ENCODE measurements around the gene AKAP13.

AKAP13 gene

GRCh38 chr15:85762039-85762755, 381.8 kb downstream of the AKAP13 start:
- DNase-seq = no peak

DNA sequence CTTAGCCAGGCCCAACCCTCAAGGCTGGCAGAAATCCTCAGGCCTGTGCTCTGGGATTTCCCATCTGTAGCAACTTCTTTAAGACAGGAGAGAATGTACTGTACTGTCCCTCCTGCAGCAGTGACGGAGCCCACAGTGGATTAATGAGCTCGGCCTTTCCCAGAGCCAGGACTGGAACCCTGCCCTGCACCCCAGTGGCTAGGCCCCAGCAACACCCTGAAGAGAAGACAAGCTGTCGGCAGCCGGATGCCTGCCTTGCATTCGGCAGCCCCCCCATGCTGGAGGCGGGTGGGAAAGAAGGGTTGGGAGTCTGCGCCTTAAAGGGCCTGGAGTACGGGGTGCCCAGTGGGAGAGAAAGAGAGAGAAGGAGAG, 382.3 kb downstream of the AKAP13 start:
- no peak for DNase-seq

GRCh38 chr15:85763157-85763556, 382.8 kb downstream of the AKAP13 start:
- no peak for DNase-seq

DNA sequence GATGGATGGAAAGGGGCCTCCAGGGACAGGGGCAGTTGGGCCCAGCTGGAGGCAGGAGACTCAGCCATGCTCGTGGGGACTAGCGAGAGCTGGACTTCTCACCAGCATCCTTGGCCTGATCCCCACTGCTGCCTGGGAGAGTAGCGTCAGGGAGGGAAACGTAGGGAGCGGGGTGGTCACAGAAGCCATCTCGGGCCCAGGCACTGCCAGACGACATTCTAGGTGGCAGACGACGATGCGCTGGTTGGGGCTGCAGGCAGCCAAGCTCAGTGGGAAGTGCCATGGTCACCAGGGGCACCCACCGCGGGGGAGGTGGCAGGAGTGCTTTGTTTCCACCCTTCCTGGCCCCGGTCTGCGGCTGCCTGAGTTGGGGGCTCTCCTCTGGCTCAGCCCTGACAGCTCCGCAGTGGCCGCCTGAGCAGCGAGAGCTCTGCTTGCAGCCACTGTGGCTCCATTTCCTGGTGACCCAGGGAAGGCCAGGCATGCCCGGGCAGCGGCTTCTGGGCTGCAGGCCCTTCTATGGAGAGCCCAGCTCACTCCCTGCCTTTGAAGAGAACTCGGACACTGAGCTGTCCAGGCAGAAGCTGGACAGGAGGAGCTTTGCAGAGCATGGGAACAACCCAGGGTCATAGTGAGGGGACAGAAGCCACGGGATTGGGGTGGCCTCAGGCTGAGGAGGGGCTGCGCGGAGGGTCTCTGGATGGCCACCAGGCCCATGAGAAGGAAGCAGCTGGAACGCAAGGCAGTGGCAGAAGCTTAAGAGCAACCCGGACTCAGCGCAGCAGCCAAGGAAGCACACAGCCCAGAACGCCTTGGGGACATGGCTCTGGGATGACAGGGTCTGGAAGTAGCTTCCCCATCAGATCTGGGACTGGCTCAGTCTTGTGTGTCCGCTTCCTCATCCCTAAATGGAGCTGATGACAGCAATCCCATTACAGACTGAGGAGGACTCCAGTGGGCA, 383.6 kb downstream of the AKAP13 start:
- DNase-seq = no peak

DNA sequence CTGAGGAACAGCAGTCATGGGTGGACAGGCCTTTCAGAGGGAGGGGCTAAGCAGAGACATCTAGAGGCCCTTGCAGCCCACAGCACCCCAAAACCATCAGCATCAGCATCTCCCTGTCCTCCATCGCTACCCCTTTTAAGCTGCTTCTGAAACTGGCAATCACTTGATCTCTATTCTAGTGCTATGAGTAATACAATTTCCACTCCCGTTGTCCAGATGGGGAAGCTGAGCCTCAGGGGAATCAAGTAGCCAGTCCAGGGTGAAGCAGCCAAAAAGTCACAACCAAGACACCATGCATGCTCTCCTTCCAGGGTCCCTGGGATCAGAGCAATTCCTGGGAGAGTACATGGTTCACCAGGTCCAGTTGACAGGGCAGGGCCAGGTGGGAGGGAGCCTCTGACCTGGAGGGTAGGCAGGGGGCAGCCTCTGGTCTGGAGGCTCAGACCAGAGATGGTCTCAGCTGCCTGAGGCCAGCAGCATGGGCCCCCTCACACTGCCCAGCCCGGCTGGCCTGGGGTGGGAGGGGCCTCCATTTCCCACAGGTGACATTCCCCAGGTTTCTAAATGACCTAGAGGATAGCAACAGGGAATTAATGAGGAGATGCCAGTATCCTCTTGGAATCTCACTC, 384.4 kb downstream of the AKAP13 start:
- DNase-seq = no peak

GRCh38 chr15:85766001-85766831, 385.8 kb downstream of the AKAP13 start:
- DNase-seq = no peak

- no peak for DNase-seq
Observed at GRCh38 chr15:85767785-85768529, 387.6 kb downstream of the AKAP13 start.

- no peak for DNase-seq
Observed at GRCh38 chr15:85768595-85769168, 388.3 kb downstream of the AKAP13 start.

- no peak for DNase-seq
Observed at GRCh38 chr15:85769182-85769900, 388.9 kb downstream of the AKAP13 start.

DNA sequence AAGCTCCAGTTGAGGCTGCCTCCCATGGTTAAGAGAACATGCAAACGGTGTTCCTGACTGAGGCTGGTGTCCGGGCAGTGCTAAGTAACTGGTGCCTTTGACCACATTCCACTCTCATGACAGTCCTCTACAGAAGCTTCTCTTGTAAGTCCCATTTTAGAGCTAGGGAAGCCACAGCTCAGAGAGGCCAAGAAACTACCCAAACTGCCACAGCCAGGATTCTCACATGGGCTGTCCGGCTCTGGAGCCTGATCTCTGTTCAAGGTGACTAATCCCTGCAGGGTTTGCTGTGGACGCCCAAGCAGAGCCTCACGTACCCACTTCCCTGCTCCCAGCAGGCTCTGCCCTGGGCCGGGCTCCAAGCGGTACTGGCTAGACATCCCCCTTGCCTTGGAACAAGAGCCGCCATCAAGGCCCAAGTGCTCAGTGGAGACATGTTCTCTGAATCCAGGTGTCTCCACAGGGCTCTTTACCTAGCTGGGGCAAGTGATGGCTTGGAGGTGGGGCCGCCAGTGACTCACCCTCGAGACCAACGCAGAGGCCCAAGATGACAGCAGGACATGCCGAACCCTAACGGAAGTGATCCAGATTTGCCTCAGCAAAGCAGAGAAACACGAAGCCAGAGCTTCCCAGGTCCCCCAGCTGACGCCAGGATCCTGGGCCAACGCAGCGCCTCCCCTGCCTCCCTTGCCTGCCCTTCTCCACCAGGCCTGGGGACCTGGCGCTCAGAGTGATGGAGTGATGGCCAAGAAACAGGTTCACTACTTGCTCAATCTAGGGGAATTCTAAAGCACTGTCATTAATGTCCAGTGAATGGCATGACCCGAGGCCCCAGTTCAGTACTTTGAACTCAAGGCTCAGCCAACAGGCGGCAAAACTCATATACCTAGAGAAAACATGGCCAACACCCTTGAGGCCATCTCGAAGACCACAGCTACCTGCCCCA, 390.0 kb downstream of the AKAP13 start:
- no peak for DNase-seq

- DNase-seq = no peak
Observed at GRCh38 chr15:85771271-85771670, 390.9 kb downstream of the AKAP13 start.

DNA sequence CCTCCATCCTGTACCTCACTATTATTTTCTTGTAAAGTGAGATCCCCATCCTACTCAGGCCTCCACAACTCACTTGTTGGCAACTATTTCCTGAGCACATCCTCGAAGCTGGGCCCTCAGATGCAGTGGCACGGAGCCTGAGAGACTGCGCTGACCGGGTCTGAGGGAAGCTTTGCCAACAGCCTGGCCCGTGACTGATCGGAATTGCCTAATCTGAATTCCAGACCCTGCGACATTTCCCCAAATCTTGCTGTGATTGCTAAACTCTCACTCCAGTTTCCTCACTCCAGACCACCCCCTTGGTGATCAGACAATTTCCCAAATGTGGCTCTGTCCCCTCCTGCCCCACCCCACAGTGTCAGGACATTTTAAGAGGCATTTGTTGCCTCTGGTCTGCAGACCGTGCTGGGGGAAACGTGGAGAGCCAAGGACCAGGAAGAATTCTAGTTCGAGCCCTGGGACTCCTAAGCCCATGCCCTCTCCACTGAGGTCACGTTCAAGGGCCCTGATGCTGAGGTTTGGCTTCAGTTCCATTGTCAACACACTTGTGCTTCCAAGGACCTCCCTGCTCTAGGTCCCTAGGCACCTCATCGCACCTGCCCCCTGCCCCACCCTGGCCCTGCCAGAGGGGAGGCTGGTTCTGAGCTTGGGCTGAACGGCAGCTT, 391.5 kb downstream of the AKAP13 start:
- DNase-seq = no peak

DNA sequence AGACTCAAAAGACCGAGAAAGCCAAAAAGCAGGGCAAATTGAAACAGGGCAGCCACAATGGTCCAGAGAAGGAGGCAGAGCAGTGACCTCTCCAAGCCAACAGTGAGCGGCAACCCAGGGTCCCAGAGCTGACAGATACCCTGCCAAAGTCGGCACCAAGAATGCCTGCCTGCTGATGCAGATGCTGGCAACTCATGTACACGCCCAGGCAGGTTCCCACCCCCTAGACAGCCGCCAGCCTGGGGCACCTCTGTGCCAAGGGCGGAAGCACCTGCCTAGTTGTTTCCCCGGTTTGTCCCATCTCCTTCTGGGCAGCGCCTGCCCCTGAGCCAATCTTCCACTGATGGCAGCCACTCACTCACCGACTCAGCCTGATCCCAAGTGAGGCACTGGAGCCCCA, 392.3 kb downstream of the AKAP13 start:
- no peak for DNase-seq

DNA sequence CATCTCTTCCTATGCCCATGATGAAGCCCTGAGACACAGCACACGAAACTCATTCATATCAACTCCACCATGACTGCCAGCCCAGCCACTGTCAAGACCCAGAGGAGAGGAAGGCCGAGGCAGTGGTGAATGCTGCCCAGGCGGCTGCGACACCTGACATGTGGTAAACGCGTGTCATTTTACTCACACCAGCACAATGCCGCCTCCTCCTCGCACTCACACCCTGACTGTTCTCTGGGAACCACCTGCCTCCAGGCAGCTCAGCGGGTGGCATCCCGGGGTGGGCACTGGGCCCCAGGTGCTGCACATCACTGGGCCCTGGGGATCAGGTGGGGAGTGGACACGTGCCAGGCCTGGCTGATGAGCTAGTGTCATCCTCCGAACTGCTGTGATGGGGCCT, 392.8 kb downstream of the AKAP13 start:
- DNase-seq = no peak

GRCh38 chr15:85773970-85774369, 393.6 kb downstream of the AKAP13 start:
- no peak for DNase-seq

- DNase-seq = no peak
Observed at GRCh38 chr15:85777250-85778106, 397.1 kb downstream of the AKAP13 start.

DNA sequence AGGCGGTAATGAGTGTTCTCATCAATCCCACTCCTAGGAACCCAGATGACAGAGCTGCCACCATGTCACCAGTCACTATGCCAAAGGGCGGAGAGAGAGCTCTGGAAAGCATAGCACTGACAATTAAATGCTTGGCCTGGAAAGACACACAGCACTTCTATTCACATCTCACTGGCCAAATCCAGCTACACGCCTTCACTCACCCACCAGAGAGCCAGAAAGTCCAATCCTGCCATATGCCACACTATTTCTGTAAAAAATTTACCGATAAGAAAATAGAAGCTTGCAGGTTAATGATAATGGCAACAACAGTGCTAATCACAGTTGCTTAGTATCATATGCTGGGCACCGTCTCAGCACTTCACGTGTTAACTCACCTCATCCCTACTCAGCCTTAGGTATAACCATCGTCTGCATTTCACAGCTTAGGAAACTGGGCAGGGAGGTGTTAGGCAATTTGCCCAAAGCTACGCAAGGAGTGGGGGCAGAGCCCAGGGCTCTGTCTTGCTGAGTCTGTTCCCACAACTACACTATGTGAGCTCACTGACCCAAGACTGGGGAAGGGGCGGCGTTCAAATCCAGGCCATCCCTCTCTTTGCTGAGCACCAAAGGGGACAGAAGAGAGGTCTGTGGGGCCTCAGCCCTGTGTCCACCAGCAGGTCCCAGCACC, 397.8 kb downstream of the AKAP13 start:
- DNase-seq = no peak

- no peak for DNase-seq
Observed at GRCh38 chr15:85779249-85779648, 398.8 kb downstream of the AKAP13 start.

Measured in activated naive CD4-positive, alpha-beta T cell treated with anti-CD3 and anti-CD28 coated beads, Interleukin-2, amount 50 U/mL, for 16 hours (primary cell).